ENCODE data around the gene OSBPL8. TPM values are rescaled to one million over a fixed set of nuclear protein-coding genes. Genes with fewer than 3 reads are reported as not detected.

Gene OSBPL8
- total and polyA plus RNA-seq, 2 donors (not counting 1 experiment from before 2014, with no cell fraction given) = 11.1 to 112 TPM

DNA sequence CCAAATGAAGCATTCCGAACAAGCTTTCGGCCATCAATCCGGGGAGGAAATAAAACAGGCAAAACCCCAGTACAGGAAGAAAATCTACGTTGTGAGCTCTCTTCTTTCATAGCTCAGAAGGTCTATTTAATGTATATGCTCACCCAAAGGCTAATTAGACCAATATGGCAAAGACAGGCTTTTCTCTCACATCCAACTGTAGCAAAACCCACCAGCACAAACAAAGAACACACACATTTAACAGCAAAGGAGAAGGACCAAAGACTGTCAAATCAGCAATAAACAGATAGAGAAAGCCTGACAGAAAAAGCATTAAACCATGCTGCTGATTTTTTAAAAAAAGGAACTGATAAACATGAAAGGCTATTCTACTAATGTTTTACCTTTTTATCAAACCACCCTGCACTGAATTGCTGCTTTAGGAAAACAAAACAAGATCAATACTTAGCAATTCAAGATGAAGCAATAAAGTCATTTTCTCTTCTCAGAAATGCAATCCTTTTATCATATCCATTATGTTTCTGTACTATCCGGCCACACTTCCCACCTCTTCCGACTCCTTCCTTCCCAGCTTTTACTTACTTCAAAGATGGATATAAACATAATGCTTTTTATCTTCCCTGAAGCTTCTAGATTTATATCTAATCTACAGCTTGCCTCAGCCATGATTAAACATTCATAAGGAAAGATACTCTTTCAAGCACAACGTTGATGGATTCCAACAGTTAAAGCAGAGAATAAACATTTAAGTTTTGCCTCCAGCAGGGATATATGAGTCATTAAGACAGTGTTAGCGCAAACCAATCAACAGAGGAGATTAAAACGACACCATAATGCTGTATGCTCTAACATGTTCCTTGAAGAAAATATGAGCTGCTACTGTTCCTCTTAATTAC, 136.8 kb downstream of the OSBPL8 start:
- Histone ChIP-seq H3K4me3 (ENCODE audit: control extremely low read depth in 1 of 5, extremely low read depth in 1 of 5, insufficient read depth in 1 of 5, low read depth in 2 of 5, low read length in 4 of 5) (no peak overlapping the region), H3K4me1 (ENCODE audit: control insufficient read depth in 2 of 2, insufficient read depth in 2 of 2, low read length in 2 of 2) (no peaks in the 10 kb centered on the region), H3K4me2 (replicated peaks; ENCODE audit: low read depth, low read length, poor library complexity, severe bottlenecking) (no peak overlapping the region), H2AFZ (ENCODE audit: insufficient read depth, low read depth, low read length, poor library complexity, severe bottlenecking) (no peak overlapping the region), H3K27me3 (replicated peaks in 1 of 4; ENCODE audit: control extremely low read depth in 1 of 4, control insufficient read depth in 3 of 4, insufficient read depth in 4 of 4, low read length in 3 of 4) (no peaks in the 10 kb centered on the region), H4K20me1 (ENCODE audit: control insufficient read depth, insufficient read depth, low read length, poor library complexity, severe bottlenecking) (peaks cover 25% of the 10 kb centered on the region), H3K9ac (ENCODE audit: low read length) (no peak overlapping the region), H3K36me3 (replicated peaks in 1 of 2; ENCODE audit: control extremely low read depth in 1 of 2, control insufficient read depth in 1 of 2, extremely low read depth in 1 of 2, insufficient read depth in 2 of 2, low read length in 1 of 2) (peaks cover 0 to 2% of the 10 kb centered on the region in 2 experiments), H3K27ac (ENCODE audit: low read length in 2 of 2) (no peak overlapping the region), H3K79me2 (ENCODE audit: control insufficient read depth, insufficient read depth, low read length) (peaks cover 59% of the 10 kb centered on the region), H3K9me3 (ENCODE audit: control extremely low read depth in 1 of 3, control insufficient read depth in 2 of 3, insufficient read depth in 1 of 3, low read length in 2 of 3) (peaks cover 4 to 26% (median 10%) of the 10 kb centered on the region in 3 donors)
- intact Hi-C loops (cut with micrococcal nuclease) = no loop called here
- no peak for TF ChIP-seq EZH2 (IDR thresholded peaks at IDR 0.05; ENCODE audit: borderline replicate concordance, insufficient read depth, low read depth, low read length, poor library complexity, severe bottlenecking)
- TF ChIP-seq, protein P1, sequence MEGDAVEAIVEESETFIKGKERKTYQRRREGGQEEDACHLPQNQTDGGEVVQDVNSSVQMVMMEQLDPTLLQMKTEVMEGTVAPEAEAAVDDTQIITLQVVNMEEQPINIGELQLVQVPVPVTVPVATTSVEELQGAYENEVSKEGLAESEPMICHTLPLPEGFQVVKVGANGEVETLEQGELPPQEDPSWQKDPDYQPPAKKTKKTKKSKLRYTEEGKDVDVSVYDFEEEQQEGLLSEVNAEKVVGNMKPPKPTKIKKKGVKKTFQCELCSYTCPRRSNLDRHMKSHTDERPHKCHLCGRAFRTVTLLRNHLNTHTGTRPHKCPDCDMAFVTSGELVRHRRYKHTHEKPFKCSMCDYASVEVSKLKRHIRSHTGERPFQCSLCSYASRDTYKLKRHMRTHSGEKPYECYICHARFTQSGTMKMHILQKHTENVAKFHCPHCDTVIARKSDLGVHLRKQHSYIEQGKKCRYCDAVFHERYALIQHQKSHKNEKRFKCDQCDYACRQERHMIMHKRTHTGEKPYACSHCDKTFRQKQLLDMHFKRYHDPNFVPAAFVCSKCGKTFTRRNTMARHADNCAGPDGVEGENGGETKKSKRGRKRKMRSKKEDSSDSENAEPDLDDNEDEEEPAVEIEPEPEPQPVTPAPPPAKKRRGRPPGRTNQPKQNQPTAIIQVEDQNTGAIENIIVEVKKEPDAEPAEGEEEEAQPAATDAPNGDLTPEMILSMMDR (IDR thresholded peaks at IDR 0.05) = no peak
- ChIA-PET CTCF (no interaction called here), POLR2A (no interaction called here)
- ATAC-seq (ENCODE audit: low read depth) (no peak), DNase-seq (no peak)
- 86% methylated on average over 1 of the region's 9 CpGs for WGBS (ENCODE audit: insufficient coverage)
- Mint-ChIP-seq H3K27me3 (no peaks in the 10 kb centered on the region), H3K9me3 (ENCODE audit: insufficient read depth) (peaks cover 12% of the 10 kb centered on the region), H3K27ac (no peak overlapping the region), H3K4me1 (peaks cover 8% of the 10 kb centered on the region), H3K4me3 (no peak overlapping the region)

- H3K4me3 Mint-ChIP-seq = no peak overlapping the region
- DNase-seq = no peak
These were observed 137.4 kb downstream of the OSBPL8 start for GRCh38 chr12:76422154-76422542.

More at GRCh38 chr12:76422154-76422542, 137.4 kb downstream of the OSBPL8 start:
- Histone ChIP-seq H2AFZ (ENCODE audit: insufficient read depth, low read depth, low read length, poor library complexity, severe bottlenecking) (no peak overlapping the region), H3K27ac (ENCODE audit: low read length in 2 of 2) (no peak overlapping the region), H3K27me3 (replicated peaks in 1 of 4; ENCODE audit: control extremely low read depth in 1 of 4, control insufficient read depth in 3 of 4, insufficient read depth in 4 of 4, low read length in 3 of 4) (no peaks in the 10 kb centered on the region), H3K9ac (ENCODE audit: low read length) (no peak overlapping the region), H3K79me2 (ENCODE audit: control insufficient read depth, insufficient read depth, low read length) (peaks cover 61% of the 10 kb centered on the region), H4K20me1 (ENCODE audit: control insufficient read depth, insufficient read depth, low read length, poor library complexity, severe bottlenecking) (peaks cover 30% of the 10 kb centered on the region), H3K4me2 (replicated peaks; ENCODE audit: low read depth, low read length, poor library complexity, severe bottlenecking) (no peak overlapping the region), H3K9me3 (ENCODE audit: control extremely low read depth in 1 of 3, control insufficient read depth in 2 of 3, insufficient read depth in 1 of 3, low read length in 2 of 3) (peaks cover 4 to 26% (median 10%) of the 10 kb centered on the region in 3 donors), H3K36me3 (replicated peaks in 1 of 2; ENCODE audit: control extremely low read depth in 1 of 2, control insufficient read depth in 1 of 2, extremely low read depth in 1 of 2, insufficient read depth in 2 of 2, low read length in 1 of 2) (peaks cover 0 to 2% of the 10 kb centered on the region in 2 experiments), H3K4me1 (ENCODE audit: control insufficient read depth in 2 of 2, insufficient read depth in 2 of 2, low read length in 2 of 2) (no peaks in the 10 kb centered on the region), H3K4me3 (ENCODE audit: control extremely low read depth in 1 of 5, extremely low read depth in 1 of 5, insufficient read depth in 1 of 5, low read depth in 2 of 5, low read length in 4 of 5) (no peak overlapping the region)
- CTCF ChIA-PET = interaction anchor here (2.3 kb wide), 1 partner anchor 165 kb away, joined by 6 read pairs; no protein-coding TSS in a partner anchor
- no peak for ATAC-seq (ENCODE audit: low read depth)
- intact Hi-C loops (cut with micrococcal nuclease) = no loop called here
- TF ChIP-seq, protein P1 (IDR thresholded peaks at IDR 0.05) = no peak
- no peak for TF ChIP-seq EZH2 (IDR thresholded peaks at IDR 0.05; ENCODE audit: borderline replicate concordance, insufficient read depth, low read depth, low read length, poor library complexity, severe bottlenecking)
- WGBS (ENCODE audit: insufficient coverage) = no CpG with 5 or more reads among the region's 2 CpGs
- Mint-ChIP-seq H3K9me3 (ENCODE audit: insufficient read depth) (peaks cover 12% of the 10 kb centered on the region), H3K4me1 (peaks cover 9% of the 10 kb centered on the region), H3K27me3 (no peaks in the 10 kb centered on the region), H3K27ac (no peak overlapping the region)
- POLR2A ChIA-PET = no interaction called here

All from B cell (primary cell).